ENCODE measurements around the gene ACTA2.
A peak's percentile ranks its signal among the peaks of the same experiment; 100 is the strongest.

- TF ChIP-seq, protein P1, sequence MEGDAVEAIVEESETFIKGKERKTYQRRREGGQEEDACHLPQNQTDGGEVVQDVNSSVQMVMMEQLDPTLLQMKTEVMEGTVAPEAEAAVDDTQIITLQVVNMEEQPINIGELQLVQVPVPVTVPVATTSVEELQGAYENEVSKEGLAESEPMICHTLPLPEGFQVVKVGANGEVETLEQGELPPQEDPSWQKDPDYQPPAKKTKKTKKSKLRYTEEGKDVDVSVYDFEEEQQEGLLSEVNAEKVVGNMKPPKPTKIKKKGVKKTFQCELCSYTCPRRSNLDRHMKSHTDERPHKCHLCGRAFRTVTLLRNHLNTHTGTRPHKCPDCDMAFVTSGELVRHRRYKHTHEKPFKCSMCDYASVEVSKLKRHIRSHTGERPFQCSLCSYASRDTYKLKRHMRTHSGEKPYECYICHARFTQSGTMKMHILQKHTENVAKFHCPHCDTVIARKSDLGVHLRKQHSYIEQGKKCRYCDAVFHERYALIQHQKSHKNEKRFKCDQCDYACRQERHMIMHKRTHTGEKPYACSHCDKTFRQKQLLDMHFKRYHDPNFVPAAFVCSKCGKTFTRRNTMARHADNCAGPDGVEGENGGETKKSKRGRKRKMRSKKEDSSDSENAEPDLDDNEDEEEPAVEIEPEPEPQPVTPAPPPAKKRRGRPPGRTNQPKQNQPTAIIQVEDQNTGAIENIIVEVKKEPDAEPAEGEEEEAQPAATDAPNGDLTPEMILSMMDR (IDR thresholded peaks at IDR 0.05), result no peak
- peak in 1 of 2 experiments; percentile 57; a peak in 1 of 4 replicates for TF ChIP-seq EP300 (IDR thresholded peaks at IDR 0.05; ENCODE audit: borderline replicate concordance in 1 of 2, low read depth in 1 of 2, low read length in 1 of 2)
- TF ChIP-seq RXRA (IDR thresholded peaks at IDR 0.05; ENCODE audit: borderline replicate concordance, low read depth), result no peak
- no peak for TF ChIP-seq POLR2AphosphoS5 (IDR thresholded peaks at IDR 0.05; ENCODE audit: low read depth, low read length)
- no peak for TF ChIP-seq SIN3A (IDR thresholded peaks at IDR 0.05; ENCODE audit: borderline replicate concordance, low read depth, low read length)
- TF ChIP-seq NRF1 (IDR thresholded peaks at IDR 0.05; ENCODE audit: low read depth, low read length), result no peak
- TF ChIP-seq, protein P2, sequence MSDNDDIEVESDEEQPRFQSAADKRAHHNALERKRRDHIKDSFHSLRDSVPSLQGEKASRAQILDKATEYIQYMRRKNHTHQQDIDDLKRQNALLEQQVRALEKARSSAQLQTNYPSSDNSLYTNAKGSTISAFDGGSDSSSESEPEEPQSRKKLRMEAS (IDR thresholded peaks at IDR 0.05; ENCODE audit: low read depth), result no peak
- TF ChIP-seq USF2 (IDR thresholded peaks at IDR 0.05; ENCODE audit: borderline replicate concordance, low read depth, low read length), result no peak
- TF ChIP-seq, protein P3, sequence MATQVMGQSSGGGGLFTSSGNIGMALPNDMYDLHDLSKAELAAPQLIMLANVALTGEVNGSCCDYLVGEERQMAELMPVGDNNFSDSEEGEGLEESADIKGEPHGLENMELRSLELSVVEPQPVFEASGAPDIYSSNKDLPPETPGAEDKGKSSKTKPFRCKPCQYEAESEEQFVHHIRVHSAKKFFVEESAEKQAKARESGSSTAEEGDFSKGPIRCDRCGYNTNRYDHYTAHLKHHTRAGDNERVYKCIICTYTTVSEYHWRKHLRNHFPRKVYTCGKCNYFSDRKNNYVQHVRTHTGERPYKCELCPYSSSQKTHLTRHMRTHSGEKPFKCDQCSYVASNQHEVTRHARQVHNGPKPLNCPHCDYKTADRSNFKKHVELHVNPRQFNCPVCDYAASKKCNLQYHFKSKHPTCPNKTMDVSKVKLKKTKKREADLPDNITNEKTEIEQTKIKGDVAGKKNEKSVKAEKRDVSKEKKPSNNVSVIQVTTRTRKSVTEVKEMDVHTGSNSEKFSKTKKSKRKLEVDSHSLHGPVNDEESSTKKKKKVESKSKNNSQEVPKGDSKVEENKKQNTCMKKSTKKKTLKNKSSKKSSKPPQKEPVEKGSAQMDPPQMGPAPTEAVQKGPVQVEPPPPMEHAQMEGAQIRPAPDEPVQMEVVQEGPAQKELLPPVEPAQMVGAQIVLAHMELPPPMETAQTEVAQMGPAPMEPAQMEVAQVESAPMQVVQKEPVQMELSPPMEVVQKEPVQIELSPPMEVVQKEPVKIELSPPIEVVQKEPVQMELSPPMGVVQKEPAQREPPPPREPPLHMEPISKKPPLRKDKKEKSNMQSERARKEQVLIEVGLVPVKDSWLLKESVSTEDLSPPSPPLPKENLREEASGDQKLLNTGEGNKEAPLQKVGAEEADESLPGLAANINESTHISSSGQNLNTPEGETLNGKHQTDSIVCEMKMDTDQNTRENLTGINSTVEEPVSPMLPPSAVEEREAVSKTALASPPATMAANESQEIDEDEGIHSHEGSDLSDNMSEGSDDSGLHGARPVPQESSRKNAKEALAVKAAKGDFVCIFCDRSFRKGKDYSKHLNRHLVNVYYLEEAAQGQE (IDR thresholded peaks at IDR 0.05; ENCODE audit: low read depth, low read length), result no peak
- TF ChIP-seq RCOR1 (IDR thresholded peaks at IDR 0.05; ENCODE audit: low read length), result peak; percentile 73; the same call in 1 of the 2 replicates
- no peak for TF ChIP-seq SMC3 (IDR thresholded peaks at IDR 0.05; ENCODE audit: low read depth, low read length)
Measured at GRCh38 chr10:88913788-88914187, 38.8 kb downstream of the ACTA2 start.

Measured in SK-N-SH (cell line).